OCI-LY3 (cell line): ENCODE measurements around the gene FOSL2.

Source experiments
- EZH2phosphoT487 ChIP-seq: fragments of 200-600 bp; shearing (Covaris generic); IDR thresholded peaks from 2 replicates; pipeline ENCODE4 v1.6.1; 2018; ENCODE audit warnings: antibody characterized with exemption, mixed run types, low read depth
- TF ChIP-seq, protein P1 (sequence below): fragments of 200-600, 300-600 bp; sonication (generic); IDR thresholded peaks from 2 replicates; pipeline ENCODE4 v1.5.1; 2014; ENCODE audit warnings: antibody characterized with exemption, low read length, low read depth

DNA sequence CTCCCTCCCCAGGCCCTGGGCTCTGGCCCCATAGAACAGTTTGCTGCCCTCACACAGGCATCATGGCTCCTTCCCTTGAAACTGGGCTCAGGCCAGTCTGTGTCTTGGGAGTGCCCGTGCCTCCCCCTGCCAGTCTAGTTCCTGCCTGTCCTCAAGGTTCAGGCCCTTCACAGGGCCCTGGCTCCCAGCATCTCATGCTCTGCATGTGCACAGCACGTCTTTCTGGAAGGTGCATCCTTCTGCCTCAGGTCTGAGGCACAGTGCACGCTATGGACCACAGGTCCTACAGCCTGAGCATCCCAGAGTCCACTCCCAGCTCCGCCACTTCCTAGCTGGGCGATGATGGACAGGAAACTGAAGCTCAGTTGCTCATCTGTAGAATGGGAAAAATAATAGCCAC is 35.6 kb upstream of the FOSL2 start:
- TF ChIP-seq, protein P1, sequence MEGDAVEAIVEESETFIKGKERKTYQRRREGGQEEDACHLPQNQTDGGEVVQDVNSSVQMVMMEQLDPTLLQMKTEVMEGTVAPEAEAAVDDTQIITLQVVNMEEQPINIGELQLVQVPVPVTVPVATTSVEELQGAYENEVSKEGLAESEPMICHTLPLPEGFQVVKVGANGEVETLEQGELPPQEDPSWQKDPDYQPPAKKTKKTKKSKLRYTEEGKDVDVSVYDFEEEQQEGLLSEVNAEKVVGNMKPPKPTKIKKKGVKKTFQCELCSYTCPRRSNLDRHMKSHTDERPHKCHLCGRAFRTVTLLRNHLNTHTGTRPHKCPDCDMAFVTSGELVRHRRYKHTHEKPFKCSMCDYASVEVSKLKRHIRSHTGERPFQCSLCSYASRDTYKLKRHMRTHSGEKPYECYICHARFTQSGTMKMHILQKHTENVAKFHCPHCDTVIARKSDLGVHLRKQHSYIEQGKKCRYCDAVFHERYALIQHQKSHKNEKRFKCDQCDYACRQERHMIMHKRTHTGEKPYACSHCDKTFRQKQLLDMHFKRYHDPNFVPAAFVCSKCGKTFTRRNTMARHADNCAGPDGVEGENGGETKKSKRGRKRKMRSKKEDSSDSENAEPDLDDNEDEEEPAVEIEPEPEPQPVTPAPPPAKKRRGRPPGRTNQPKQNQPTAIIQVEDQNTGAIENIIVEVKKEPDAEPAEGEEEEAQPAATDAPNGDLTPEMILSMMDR, result no peak
- no peak for TF ChIP-seq EZH2phosphoT487
